ENCODE measurements around the gene ARMC2. TPM values are rescaled to one million over a fixed set of nuclear protein-coding genes. Genes with fewer than 3 reads are reported as not detected.

Gene ARMC2
- total and polyA plus RNA-seq, 2 donors (not counting 3 experiments of a cell fraction or from before 2014, with no cell fraction given), result 1.7 to 3.7 TPM

DNA sequence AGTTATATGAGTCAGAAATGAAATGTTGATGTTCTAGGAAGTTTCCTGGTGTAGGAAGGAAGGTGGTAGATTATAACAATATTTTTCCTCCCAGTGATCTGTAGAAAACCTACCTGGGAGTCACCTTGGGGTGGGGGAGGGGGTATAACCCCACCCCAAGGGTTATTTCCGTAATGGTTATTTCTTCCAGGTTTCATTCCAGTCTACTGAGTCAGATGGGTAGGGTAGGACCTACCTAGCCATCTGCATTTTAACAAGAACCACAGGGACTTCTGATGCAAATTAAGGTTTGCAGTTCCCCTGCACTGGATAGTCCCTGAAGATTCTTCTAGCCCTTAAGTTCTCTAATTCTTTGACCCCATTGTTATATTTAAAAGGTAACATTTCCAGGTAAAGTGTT, 88.9 kb downstream of the ARMC2 start:
- FAIRE-seq (no peak), DNase-seq (ENCODE audit: low read depth, low spot score) (no peak)
- no peaks in the 10 kb centered on the region for H3K27me3 ChIP-seq (ENCODE audit: control insufficient read depth in 2 of 2, insufficient read depth in 2 of 2, low read length in 2 of 2)
- no peak overlapping the region for H3K4me3 ChIP-seq (replicated peaks in 1 of 3; ENCODE audit: insufficient read depth in 1 of 3, low read depth in 1 of 3, low read length in 3 of 3)
- dilution Hi-C loops (cut with MboI; ENCODE audit: extremely low pct_ligation_motif_present, low sequenced_read_pairs), result no loop called here
- H3K27ac ChIP-seq (ENCODE audit: insufficient read depth, low read depth, low read length), result no peak overlapping the region
- ChIA-PET POLR2A (interaction anchor here (0.6 kb wide), 1 partner anchor 945 kb away, joined by 3 read pairs; no protein-coding TSS in a partner anchor), CTCF (no interaction called here)
- intact Hi-C loops (cut with micrococcal nuclease), result no loop called here
- no peak overlapping the region for H2AFZ ChIP-seq (ENCODE audit: low read depth, low read length)
- no peaks in the 10 kb centered on the region for H3K79me2 ChIP-seq (ENCODE audit: control insufficient read depth, insufficient read depth, low read length)
- no peaks in the 10 kb centered on the region for H4K20me1 ChIP-seq (replicated peaks; ENCODE audit: control insufficient read depth, extremely low read depth, insufficient read depth, low read length)
- BruUV-seq (replicated peaks), result no TSS peak
- no peaks in the 10 kb centered on the region for H3K9me1 ChIP-seq (replicated peaks; ENCODE audit: control insufficient read depth, extremely low read depth, insufficient read depth, low read length)
- no peak overlapping the region for H3K9ac ChIP-seq (replicated peaks; ENCODE audit: extremely low read depth, insufficient read depth, low read length)
- TF ChIP-seq MYC (IDR thresholded peaks at IDR 0.05; ENCODE audit: low read depth, low read length) (no peak), POLR2AphosphoS5 (IDR thresholded peaks at IDR 0.05; ENCODE audit: insufficient read depth, low read depth, low read length) (no peak), FOS (IDR thresholded peaks at IDR 0.05; ENCODE audit: borderline replicate concordance, insufficient read depth, low read length) (no peak), EZH2 (IDR thresholded peaks at IDR 0.05; ENCODE audit: borderline replicate concordance, low read depth, low read length, severe bottlenecking) (no peak), GATA2 (IDR thresholded peaks at IDR 0.05; ENCODE audit: insufficient read depth, insufficient read length, low read depth, low read length) (no peak), JUN (IDR thresholded peaks at IDR 0.05; ENCODE audit: borderline replicate concordance, insufficient read depth, insufficient read length, low read depth) (no peak), POLR2A (IDR thresholded peaks at IDR 0.05; ENCODE audit: low read depth, low read length) (no peak)
- TF ChIP-seq, protein P1, sequence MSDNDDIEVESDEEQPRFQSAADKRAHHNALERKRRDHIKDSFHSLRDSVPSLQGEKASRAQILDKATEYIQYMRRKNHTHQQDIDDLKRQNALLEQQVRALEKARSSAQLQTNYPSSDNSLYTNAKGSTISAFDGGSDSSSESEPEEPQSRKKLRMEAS (IDR thresholded peaks at IDR 0.05; ENCODE audit: insufficient read depth, insufficient read length), result no peak
- TF ChIP-seq, protein P2, sequence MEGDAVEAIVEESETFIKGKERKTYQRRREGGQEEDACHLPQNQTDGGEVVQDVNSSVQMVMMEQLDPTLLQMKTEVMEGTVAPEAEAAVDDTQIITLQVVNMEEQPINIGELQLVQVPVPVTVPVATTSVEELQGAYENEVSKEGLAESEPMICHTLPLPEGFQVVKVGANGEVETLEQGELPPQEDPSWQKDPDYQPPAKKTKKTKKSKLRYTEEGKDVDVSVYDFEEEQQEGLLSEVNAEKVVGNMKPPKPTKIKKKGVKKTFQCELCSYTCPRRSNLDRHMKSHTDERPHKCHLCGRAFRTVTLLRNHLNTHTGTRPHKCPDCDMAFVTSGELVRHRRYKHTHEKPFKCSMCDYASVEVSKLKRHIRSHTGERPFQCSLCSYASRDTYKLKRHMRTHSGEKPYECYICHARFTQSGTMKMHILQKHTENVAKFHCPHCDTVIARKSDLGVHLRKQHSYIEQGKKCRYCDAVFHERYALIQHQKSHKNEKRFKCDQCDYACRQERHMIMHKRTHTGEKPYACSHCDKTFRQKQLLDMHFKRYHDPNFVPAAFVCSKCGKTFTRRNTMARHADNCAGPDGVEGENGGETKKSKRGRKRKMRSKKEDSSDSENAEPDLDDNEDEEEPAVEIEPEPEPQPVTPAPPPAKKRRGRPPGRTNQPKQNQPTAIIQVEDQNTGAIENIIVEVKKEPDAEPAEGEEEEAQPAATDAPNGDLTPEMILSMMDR (IDR thresholded peaks at IDR 0.05; ENCODE audit: extremely low read depth in 1 of 2, insufficient read depth in 1 of 2, low read depth in 1 of 2, low read length in 2 of 2), result no peak
- no peaks in the 10 kb centered on the region for H3K9me3 ChIP-seq (replicated peaks; ENCODE audit: control insufficient read depth, insufficient read depth, low read length)
- no peaks in the 10 kb centered on the region for H3K36me3 ChIP-seq (ENCODE audit: control insufficient read depth in 2 of 2, extremely low read depth in 1 of 2, insufficient read depth in 2 of 2, low read length in 2 of 2)
- no peak overlapping the region for H3K4me2 ChIP-seq (ENCODE audit: insufficient read depth, low read length)
- H3K4me1 ChIP-seq (ENCODE audit: control insufficient read depth, extremely low read depth, insufficient read depth, low read length), result no peaks in the 10 kb centered on the region
